Gastroesophageal sphincter (tissue), 4 donors: ENCODE results near the gene TGFA. TPM values are rescaled to one million over a fixed set of nuclear protein-coding genes. Genes with fewer than 3 reads are reported as not detected.

Experiments
- ATAC-seq: fragments of 150-250 bp; one replicate; pipeline ENCODE4 v1.9.1; 2016; ENCODE audit warnings: mild to moderate bottlenecking, moderate library complexity
- H3K27ac ChIP-seq, 4 donors: fragments of 200-600 bp; sonication (generic) in 3 of 4; 1 replicate in 3 of 4; 2 replicates in 1 of 4; pipeline ENCODE4 v1.5.1; 2016 to 2019
- H3K27me3 ChIP-seq: fragments of 200-600 bp; sonication (generic); one replicate; pipeline ENCODE4 v1.5.1; 2019
- H3K36me3 ChIP-seq, 2 donors: fragments of 200-600 bp; sonication (generic); one replicate each; pipeline ENCODE4 v1.5.1; 2019; ENCODE audit warnings: control low read depth in 1 of 2
- H3K4me1 ChIP-seq, 3 donors: fragments of 200-600 bp; sonication (generic); 1 replicate in 2 of 3; 2 replicates in 1 of 3; pipeline ENCODE4 v1.5.1; 2016 to 2019; ENCODE audit warnings: control low read depth in 2 of 3
- H3K4me3 ChIP-seq, 2 donors: fragments of 200-600 bp; sonication (generic); one replicate each; pipeline ENCODE4 v1.5.1; 2019; ENCODE audit warnings: mild to moderate bottlenecking in 1 of 2, moderate library complexity in 1 of 2
- H3K9me3 ChIP-seq, 3 donors: fragments of 200-600 bp; sonication (generic); one replicate each; pipeline ENCODE4 v1.5.1; 2017 to 2019; ENCODE audit warnings: control low read depth in 2 of 3
- EP300 ChIP-seq: sonication (generic); formaldehyde crosslinking; IDR thresholded peaks from one replicate; pipeline ENCODE4 v1.6.1; 2017; ENCODE audit warnings: antibody characterized with exemption, mild to moderate bottlenecking
- POLR2A ChIP-seq, 2 donors: fragments of 450-650 bp; IDR thresholded peaks; one replicate each; pipeline ENCODE4 v1.6.1; 2017; ENCODE audit warnings: antibody characterized with exemption in 2 of 2, mild to moderate bottlenecking in 2 of 2, moderate library complexity in 1 of 2
- POLR2AphosphoS5 ChIP-seq: sonication (generic); formaldehyde crosslinking; IDR thresholded peaks from one replicate; pipeline ENCODE4 v1.6.1; 2017; ENCODE audit warnings: antibody characterized with exemption
- WGBS, 2 donors: methylation state at CpG; one replicate each; pipeline ENCODE4 v1.1.5; 2018; ENCODE audit warnings: low coverage in 1 of 2; 5-methylcytosine and 5-hydroxymethylcytosine counted together
- total RNA-seq, 4 donors: library from RNA; depleted of rRNA; stranded (reverse); fragments of >200 nt; gene quantifications; one replicate each; pipeline ENCODE4 v1.1.0, GENCODE V29; 2016
- TF ChIP-seq, protein P1 (sequence below), 4 experiments: fragments of 200-600 bp in 2 of 4; fragments of 450-650 bp in 2 of 4; sonication (generic) in 1 of 4; IDR thresholded peaks; one replicate each; pipeline ENCODE4 v1.5.1; 2017 to 2019; ENCODE audit warnings: antibody characterized with exemption in 4 of 4, mild to moderate bottlenecking in 2 of 4, moderate library complexity in 2 of 4

Gene TGFA
- total RNA-seq, 4 donors from 2014 or later, result 0.31 to 5.0 (median 1.6) TPM

GRCh38 chr2:70475266-70475665, 78.4 kb downstream of the TGFA start:
- no peak for ATAC-seq

DNA sequence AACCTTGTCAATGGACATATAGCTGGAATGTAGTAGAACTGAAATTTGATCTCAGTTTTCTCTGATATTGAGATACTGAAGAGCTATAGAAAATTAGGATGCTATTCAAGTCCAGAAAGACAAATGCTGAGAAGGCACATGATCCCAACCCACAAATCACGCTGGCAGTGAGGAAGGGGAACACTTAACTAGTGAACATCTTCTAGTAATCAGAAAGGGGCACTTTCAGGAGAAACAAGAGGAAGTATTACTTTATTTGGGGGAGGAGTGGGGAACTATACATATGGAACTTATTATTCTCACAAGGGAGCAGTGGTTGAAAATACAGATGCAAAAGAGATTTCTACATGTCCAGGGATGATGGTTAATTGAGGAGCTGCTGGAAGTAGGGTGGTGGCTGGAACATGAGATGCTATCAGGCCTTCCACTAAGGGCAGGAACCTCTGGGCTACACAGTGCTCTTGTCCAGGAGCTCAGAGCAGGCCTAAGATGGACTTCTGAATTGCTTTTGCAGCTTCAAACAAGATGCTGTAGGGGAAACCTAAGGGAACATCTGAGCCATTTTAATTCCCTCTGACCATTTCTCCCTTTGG, 79.3 kb downstream of the TGFA start:
- TF ChIP-seq, protein P1, sequence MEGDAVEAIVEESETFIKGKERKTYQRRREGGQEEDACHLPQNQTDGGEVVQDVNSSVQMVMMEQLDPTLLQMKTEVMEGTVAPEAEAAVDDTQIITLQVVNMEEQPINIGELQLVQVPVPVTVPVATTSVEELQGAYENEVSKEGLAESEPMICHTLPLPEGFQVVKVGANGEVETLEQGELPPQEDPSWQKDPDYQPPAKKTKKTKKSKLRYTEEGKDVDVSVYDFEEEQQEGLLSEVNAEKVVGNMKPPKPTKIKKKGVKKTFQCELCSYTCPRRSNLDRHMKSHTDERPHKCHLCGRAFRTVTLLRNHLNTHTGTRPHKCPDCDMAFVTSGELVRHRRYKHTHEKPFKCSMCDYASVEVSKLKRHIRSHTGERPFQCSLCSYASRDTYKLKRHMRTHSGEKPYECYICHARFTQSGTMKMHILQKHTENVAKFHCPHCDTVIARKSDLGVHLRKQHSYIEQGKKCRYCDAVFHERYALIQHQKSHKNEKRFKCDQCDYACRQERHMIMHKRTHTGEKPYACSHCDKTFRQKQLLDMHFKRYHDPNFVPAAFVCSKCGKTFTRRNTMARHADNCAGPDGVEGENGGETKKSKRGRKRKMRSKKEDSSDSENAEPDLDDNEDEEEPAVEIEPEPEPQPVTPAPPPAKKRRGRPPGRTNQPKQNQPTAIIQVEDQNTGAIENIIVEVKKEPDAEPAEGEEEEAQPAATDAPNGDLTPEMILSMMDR (IDR thresholded peaks at IDR 0.05), result no peak
- TF ChIP-seq POLR2A (IDR thresholded peaks at IDR 0.05) (no peak), EP300 (no peak), POLR2AphosphoS5 (no peak)
- ATAC-seq, result no peak
- Histone ChIP-seq H3K36me3 (no peaks in the 10 kb centered on the region), H3K9me3 (no peaks in the 10 kb centered on the region), H3K27ac (no peak overlapping the region), H3K4me1 (no peaks in the 10 kb centered on the region), H3K27me3 (peaks cover 13% of the 10 kb centered on the region), H3K4me3 (no peak overlapping the region)
- WGBS, 2 donors, result 88 to 89% methylated on average over 1 of the region's 1 CpG

More at GRCh38 chr2:70475266-70475665, 78.4 kb downstream of the TGFA start:
- 72 to 87% methylated on average over 5 of the region's 5 CpGs for WGBS, 2 donors
- Histone ChIP-seq H3K27me3 (peaks cover 13% of the 10 kb centered on the region), H3K4me1 (no peaks in the 10 kb centered on the region), H3K36me3 (no peaks in the 10 kb centered on the region), H3K27ac (no peak overlapping the region), H3K4me3 (no peak overlapping the region), H3K9me3 (no peaks in the 10 kb centered on the region)
- TF ChIP-seq, protein P1 (IDR thresholded peaks at IDR 0.05), result no peak
- TF ChIP-seq POLR2AphosphoS5 (no peak), EP300 (no peak), POLR2A (IDR thresholded peaks at IDR 0.05) (no peak)

GRCh38 chr2:70473101-70473722, 80.4 kb downstream of the TGFA start:
- Histone ChIP-seq H3K27me3 (peaks cover 13% of the 10 kb centered on the region), H3K27ac (no peak overlapping the region), H3K9me3 (no peaks in the 10 kb centered on the region), H3K4me3 (no peak overlapping the region), H3K36me3 (no peaks in the 10 kb centered on the region), H3K4me1 (no peaks in the 10 kb centered on the region)
- 52 to 80% methylated on average over 4 to 5 of the region's 7 CpGs for WGBS, 2 donors
- ATAC-seq, result no peak
- TF ChIP-seq POLR2AphosphoS5 (no peak), EP300 (no peak), POLR2A (IDR thresholded peaks at IDR 0.05) (no peak)

DNA sequence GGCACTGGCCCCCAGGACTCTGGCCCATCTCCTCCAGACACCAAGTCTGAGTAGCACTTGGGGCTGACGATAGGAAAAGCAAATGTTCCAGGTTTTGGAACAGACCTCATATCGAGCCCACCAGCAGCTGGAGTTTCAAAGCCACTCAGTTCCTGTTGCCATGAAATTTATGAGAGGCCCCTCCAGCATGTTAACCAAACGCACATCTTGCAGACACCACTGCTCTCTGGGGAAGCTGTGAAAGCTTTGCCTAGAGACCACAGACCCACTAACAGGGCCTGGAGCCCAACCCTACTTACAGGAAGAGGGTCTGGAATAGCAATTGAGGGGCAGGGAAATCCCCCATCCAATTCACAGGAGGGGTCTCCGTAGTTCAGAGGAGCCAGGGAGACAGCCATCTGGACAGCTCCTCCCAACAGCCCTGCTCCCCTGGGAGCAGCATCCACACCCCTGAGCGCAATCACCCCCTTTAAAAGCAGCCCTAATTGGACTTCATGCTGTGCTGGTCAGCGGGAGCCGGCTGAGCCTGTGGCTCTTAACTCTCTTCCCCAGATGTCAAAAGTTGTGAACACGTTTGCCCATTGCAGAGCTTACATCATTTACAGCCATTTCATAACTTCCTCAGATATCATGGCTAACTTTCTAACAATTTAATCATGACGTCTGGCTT, 81.3 kb downstream of the TGFA start:
- WGBS, 2 donors, result 49% methylated on average over 7 of the region's 9 CpGs; no CpG with 5 or more reads in 1 of the 2 donors
- Histone ChIP-seq H3K27ac (no peak overlapping the region), H3K9me3 (no peaks in the 10 kb centered on the region), H3K4me1 (no peaks in the 10 kb centered on the region), H3K36me3 (no peaks in the 10 kb centered on the region), H3K27me3 (peaks cover 7% of the 10 kb centered on the region), H3K4me3 (no peak overlapping the region)
- no peak for ATAC-seq
- TF ChIP-seq, protein P1 (IDR thresholded peaks at IDR 0.05), result no peak
- TF ChIP-seq POLR2AphosphoS5, result no peak

GRCh38 chr2:70471129-70471528, 82.5 kb downstream of the TGFA start:
- no peak for ATAC-seq
- H3K4me1 ChIP-seq, result no peaks in the 10 kb centered on the region
- peaks cover 6% of the 10 kb centered on the region for H3K27me3 ChIP-seq
- no peaks in the 10 kb centered on the region for H3K9me3 ChIP-seq
- H3K36me3 ChIP-seq, result no peaks in the 10 kb centered on the region
- 80% methylated on average over 2 to 3 of the region's 7 CpGs for WGBS, 2 donors
- H3K4me3 ChIP-seq, result no peak overlapping the region
- no peak overlapping the region for H3K27ac ChIP-seq
- TF ChIP-seq, protein P1 (IDR thresholded peaks at IDR 0.05), result no peak
- TF ChIP-seq POLR2AphosphoS5 (no peak), POLR2A (IDR thresholded peaks at IDR 0.05) (no peak), EP300 (no peak)
